Colonic mucosa (tissue), 4 donors: ENCODE measurements around the gene GK. TPM values are rescaled to one million over a fixed set of nuclear protein-coding genes. Genes with fewer than 3 reads are reported as not detected.
"Not testable (repeated sequence)": the region's sequence is repeated elsewhere in the genome, so short reads cannot be mapped to it uniquely, and the experiment has no call there.

ENCODE experiments used
- DNase-seq: peaks from one replicate; pipeline ENCODE4 v3.0.0-alpha.2; 2020
- H3K27ac ChIP-seq: fragments of 200-600 bp; one replicate; pipeline ENCODE4 v1.8.0; 2021
- H3K27me3 ChIP-seq: fragments of 200-600 bp; one replicate; pipeline ENCODE4 v1.8.0; 2021
- H3K36me3 ChIP-seq: fragments of 200-600 bp; one replicate; pipeline ENCODE4 v1.8.0; 2021
- H3K4me1 ChIP-seq: fragments of 200-600 bp; one replicate; pipeline ENCODE4 v1.8.0; 2021; ENCODE audit warnings: mild to moderate bottlenecking
- H3K4me3 ChIP-seq: fragments of 200-600 bp; one replicate; pipeline ENCODE4 v1.8.0; 2021
- H3K9ac ChIP-seq, 2 donors: one replicate each; pipeline ENCODE4 v1.7.0; 2013; ENCODE audit warnings: control low read depth in 2 of 2, low read depth in 2 of 2, low read length in 2 of 2
- H3K9me3 ChIP-seq: fragments of 200-600 bp; one replicate; pipeline ENCODE4 v1.8.0; 2021
- CTCF ChIP-seq: fragments of 200-600 bp; IDR thresholded peaks from one replicate; pipeline ENCODE4 v1.8.0; 2022; ENCODE audit warnings: antibody characterized with exemption, mild to moderate bottlenecking
- intact Hi-C: fragments of 100-400 bp; cut with DNase I; formaldehyde crosslinking; loops from one replicate; pipeline ENCODE4 v1.14.1; 2022
- total RNA-seq, 2 donors: library from RNA; stranded (reverse); fragmentation: NEBNext Ultra II Directional in 1 of 2; extraction: Animal tissue kit (Norgen Biotek cat#: 25700) in 1 of 2; gene quantifications; one replicate each; pipeline ENCODE4 v1.2.1, GENCODE V29; 2021
- donor health status: healthy.
- donor health status: DM: no; HTN: no; CAD: no.
- donor health status: DM: no; HTN: no; CAD: no.

The GK gene
- total RNA-seq, 2 donors from 2014 or later, result 23.6 to 30.0 TPM

- DNase-seq, result no peak
- H3K27me3 ChIP-seq, result no peaks in the 10 kb centered on the region
- no peaks in the 10 kb centered on the region for H3K9me3 ChIP-seq
- H3K4me3 ChIP-seq, result no peak overlapping the region
- H3K36me3 ChIP-seq, result no peaks in the 10 kb centered on the region
- TF ChIP-seq CTCF, result no peak
- intact Hi-C loops, result no loop called here
- H3K27ac ChIP-seq, result no peak overlapping the region
- H3K4me1 ChIP-seq, result no peaks in the 10 kb centered on the region
- H3K9ac ChIP-seq, result no peak overlapping the region
These were observed 10.6 kb upstream of the GK start for GRCh38 chrX:30642642-30643041.

GRCh38 chrX:30643313-30643821 is 9.9 kb upstream of the GK start:
- H3K9me3 ChIP-seq, result no peaks in the 10 kb centered on the region
- H3K9ac ChIP-seq, result no peak overlapping the region
- no peak for DNase-seq
- no peak for TF ChIP-seq CTCF
- H3K27ac ChIP-seq, result no peak overlapping the region
- no peak overlapping the region for H3K4me3 ChIP-seq
- no peaks in the 10 kb centered on the region for H3K36me3 ChIP-seq
- no peaks in the 10 kb centered on the region for H3K27me3 ChIP-seq
- intact Hi-C loops, result no loop called here
- no peaks in the 10 kb centered on the region for H3K4me1 ChIP-seq

- no peak for DNase-seq
- intact Hi-C loops, result no loop called here
- Histone ChIP-seq H3K27me3 (no peaks in the 10 kb centered on the region), H3K9ac (no peak overlapping the region), H3K4me3 (no peak overlapping the region), H3K27ac (no peak overlapping the region), H3K36me3 (no peaks in the 10 kb centered on the region), H3K4me1 (no peaks in the 10 kb centered on the region), H3K9me3 (no peaks in the 10 kb centered on the region)
- no peak for TF ChIP-seq CTCF
These were observed 3.4 kb upstream of the GK start for GRCh38 chrX:30649859-30650258.

GRCh38 chrX:30652527-30653414 is 452 bp upstream of the GK start:
- H3K36me3 ChIP-seq, result no peaks in the 10 kb centered on the region
- peak; percentile 94 for DNase-seq
- no peaks in the 10 kb centered on the region for H3K9me3 ChIP-seq
- H3K27ac ChIP-seq, result peak overlapping the region; percentile 72
- peak overlapping the region; percentile 51 to 63 for H3K9ac ChIP-seq
- no peak for TF ChIP-seq CTCF
- no peaks in the 10 kb centered on the region for H3K27me3 ChIP-seq
- H3K4me1 ChIP-seq, result no peaks in the 10 kb centered on the region
- intact Hi-C loops, result no loop called here
- H3K4me3 ChIP-seq, result peak overlapping the region; percentile 42

- DNase-seq, intact Hi-C loops, H3K9me3 ChIP-seq, H3K27me3 ChIP-seq, H3K4me1 ChIP-seq, H3K36me3 ChIP-seq: not testable (repeated sequence)
- peak overlapping the region; percentile 46 for H3K4me3 ChIP-seq
- peak overlapping the region in 1 of 2 donors; percentile 12 for H3K9ac ChIP-seq
- peak overlapping the region; percentile 54 for H3K27ac ChIP-seq
These were observed 1.2 kb downstream of the GK start for GRCh38 chrX:30654386-30654785.

GRCh38 chrX:30654989-30655607 is 1.9 kb downstream of the GK start:
- no peak for TF ChIP-seq CTCF
- no peaks in the 10 kb centered on the region for H3K4me1 ChIP-seq
- no peaks in the 10 kb centered on the region for H3K36me3 ChIP-seq
- H3K9me3 ChIP-seq, result no peaks in the 10 kb centered on the region
- no peak overlapping the region for H3K27ac ChIP-seq
- H3K9ac ChIP-seq, result no peak overlapping the region
- no peak overlapping the region for H3K4me3 ChIP-seq
- DNase-seq, result no peak
- intact Hi-C loops, result no loop called here
- H3K27me3 ChIP-seq, result no peaks in the 10 kb centered on the region
